Fibroblast of villous mesenchyme (primary cell): Measurements from ENCODE around the gene CARNS1. TPM values are rescaled to one million over a fixed set of nuclear protein-coding genes. Genes with fewer than 3 reads are reported as not detected.

Experiments
- DNase-seq: peaks from one replicate; pipeline ENCODE4 v3.0.0-alpha.2; 2010; ENCODE audit warnings: low read depth
- H3K4me3 ChIP-seq: 2 replicates; pipeline ENCODE4 v1.5.1; 2011; ENCODE audit warnings: low read depth, mild to moderate bottlenecking, low read length
- CTCF ChIP-seq: IDR thresholded peaks from 2 replicates; pipeline ENCODE4 v1.5.1; 2012; ENCODE audit warnings: low read depth, mild to moderate bottlenecking, low read length; ENCODE audit not compliant: insufficient read depth
- total RNA-seq: library from RNA; depleted of rRNA; stranded (reverse); fragments of >200 nt; gene quantifications from 2 replicates; pipeline ENCODE4 v1.2.3, GENCODE V29; 2012

CARNS1 gene
- total RNA-seq, 1 donor: not detected

DNA sequence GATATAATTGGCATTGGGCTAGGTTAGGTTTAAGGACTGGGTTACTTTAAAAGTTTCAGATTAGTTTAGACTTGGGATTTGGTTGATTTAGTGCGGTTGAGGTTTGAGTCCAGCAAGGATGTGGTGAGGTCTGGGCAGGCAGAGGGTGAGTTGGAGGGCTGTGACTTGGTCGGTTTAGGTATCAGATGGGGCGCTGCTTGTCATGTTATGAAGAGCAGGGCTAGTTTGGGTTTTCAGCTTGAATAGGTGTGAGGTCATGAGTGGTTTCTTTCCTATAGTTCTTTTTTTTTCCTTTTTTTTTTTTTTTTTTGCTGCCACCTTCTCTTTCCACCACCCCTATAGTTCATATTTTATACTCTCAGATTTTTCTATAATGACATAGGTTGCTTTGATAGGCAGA is 46.9 kb upstream of the CARNS1 start:
- H3K4me3 ChIP-seq: no peak overlapping the region
- TF ChIP-seq CTCF: no peak
- no peak for DNase-seq

GRCh38 chr11:67369275-67369674 is 46.2 kb upstream of the CARNS1 start:
- no peak overlapping the region for H3K4me3 ChIP-seq
- no peak for TF ChIP-seq CTCF
- DNase-seq: no peak

DNA sequence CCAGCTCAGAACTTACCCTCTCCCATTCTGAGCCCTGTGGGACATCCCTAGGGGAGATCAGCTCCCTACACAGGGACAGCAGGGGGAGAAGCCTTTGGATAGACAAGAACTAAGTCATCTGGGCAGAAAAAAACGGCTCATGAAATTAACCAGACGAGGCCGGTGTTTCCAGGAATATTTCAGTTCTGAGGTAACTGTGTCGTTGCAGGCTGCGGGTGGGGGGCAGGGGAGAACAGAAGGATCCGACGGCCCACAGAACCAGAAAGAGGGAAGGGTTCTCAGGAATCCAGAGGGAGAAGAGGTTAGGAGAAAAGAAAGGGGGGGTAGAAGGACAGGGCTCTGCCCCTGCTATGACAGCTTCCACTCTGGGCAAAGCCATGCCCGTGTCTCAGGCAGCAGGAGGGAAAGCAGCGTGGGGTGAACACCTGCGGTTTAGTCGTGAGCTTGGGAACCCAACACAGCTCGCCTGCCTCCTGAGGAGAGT is 45.6 kb upstream of the CARNS1 start:
- TF ChIP-seq CTCF: no peak
- peak; percentile 89 for DNase-seq
- peak overlapping the region; percentile 24 for H3K4me3 ChIP-seq

- no peak for TF ChIP-seq CTCF
- peak overlapping the region; percentile 65 for H3K4me3 ChIP-seq
- peak; percentile 91 for DNase-seq
Measured at GRCh38 chr11:67370351-67371076, 45.0 kb upstream of the CARNS1 start.

DNA sequence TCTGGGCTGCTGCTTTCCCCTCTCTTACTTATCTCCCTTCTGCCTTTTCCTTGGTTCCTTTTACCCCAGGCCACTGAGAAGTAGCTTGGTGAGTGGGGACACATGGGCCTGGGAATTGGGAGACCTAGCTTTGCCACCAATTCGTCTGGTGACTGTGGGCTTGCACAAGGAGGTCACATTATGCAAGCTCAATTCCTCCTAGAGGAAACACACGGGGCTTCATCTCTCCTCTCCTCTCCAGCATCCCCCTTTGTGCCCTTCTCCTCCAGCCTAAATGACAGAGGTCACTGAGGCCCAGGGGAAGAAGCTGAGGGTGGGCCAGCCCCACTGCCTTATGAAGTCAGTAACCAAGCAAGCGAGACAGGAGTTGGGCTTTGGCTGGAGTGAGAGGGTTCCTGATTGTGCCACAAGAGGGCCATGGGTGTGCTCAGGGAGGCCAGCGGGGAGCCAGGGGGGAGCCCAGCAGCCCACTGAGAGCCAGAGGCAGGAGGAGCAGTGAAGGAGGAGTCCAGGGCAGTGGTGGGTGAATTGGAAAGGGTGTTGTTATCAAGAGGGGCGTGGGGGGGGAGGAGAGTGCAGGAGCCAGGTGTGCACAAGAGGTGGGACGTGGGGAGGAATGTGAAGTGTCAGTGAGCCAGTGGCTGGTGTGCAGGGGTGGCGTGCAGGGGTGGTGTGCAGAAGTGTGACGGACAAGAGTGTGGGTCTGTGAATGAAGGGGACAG is 44.1 kb upstream of the CARNS1 start:
- peak overlapping the region; percentile 65 for H3K4me3 ChIP-seq
- TF ChIP-seq CTCF: peak; percentile 62
- peak; percentile 51 for DNase-seq

DNA sequence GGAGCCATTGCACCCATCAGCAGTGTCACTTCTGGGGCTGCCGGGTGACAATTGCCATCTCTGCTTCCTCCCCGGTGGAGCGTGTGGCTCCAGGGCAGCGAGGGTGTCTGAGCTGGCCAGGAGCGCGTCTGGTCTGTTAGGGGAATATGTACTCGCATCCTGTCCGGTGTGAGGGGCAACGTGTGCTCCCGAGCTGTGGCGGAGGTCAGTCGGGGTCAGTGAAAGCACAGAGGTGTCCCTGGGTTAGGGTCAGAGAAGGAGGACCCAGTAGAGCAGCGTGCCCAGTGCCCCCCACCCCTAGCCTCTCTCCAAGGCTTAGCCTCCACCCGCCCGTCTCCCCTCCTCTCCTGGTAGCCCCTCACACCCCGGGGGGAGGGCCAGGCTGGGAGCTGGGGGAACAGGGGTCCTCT is 43.6 kb upstream of the CARNS1 start:
- DNase-seq: no peak
- H3K4me3 ChIP-seq: peak overlapping the region; percentile 65
- no peak for TF ChIP-seq CTCF
